ENCODE data around the gene EHD4. TPM values are rescaled to one million over a fixed set of nuclear protein-coding genes. Genes with fewer than 3 reads are reported as not detected.

The EHD4 gene
- total RNA-seq, 1 donor from 2014 or later: 42.2 TPM

DNA sequence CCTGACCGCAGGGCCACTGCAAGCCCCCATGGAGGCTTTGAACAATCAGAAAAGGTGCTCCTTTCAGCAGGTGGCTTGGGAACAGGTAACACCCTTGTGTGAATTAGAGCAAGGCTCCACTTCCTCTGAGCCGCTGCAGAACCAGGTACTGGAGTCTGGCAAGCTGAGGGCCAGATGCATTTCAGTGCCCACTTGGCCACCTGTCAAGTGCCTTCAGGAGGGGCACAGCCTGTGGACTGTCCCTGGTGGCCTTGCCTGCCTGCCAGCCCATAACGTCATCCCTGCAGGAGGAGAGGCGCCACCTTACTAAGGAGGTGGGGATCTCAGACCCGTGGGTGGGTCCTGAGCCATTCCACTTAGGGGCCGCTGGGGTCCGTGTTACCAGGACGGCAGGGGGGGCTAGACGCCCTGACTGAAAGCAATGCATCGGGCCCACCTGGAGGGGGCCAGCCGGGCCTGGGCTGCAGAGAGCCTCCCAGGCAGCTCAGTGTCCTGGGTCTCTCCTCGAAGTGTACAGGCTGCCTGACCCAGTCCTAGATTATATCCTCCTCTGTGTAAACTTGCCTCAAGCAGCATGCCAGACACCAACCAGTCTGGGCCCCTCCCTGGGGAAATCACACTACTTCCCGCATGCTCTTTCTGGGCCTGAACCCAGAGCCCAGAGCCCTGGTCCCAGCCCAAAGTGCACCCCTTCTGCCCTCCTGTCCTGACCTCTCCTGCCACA lies 94.6 kb downstream of the EHD4 start:
- intact Hi-C loops (cut with DNase I): no loop called here
- no peak for DNase-seq (ENCODE audit: low spot score)

DNA sequence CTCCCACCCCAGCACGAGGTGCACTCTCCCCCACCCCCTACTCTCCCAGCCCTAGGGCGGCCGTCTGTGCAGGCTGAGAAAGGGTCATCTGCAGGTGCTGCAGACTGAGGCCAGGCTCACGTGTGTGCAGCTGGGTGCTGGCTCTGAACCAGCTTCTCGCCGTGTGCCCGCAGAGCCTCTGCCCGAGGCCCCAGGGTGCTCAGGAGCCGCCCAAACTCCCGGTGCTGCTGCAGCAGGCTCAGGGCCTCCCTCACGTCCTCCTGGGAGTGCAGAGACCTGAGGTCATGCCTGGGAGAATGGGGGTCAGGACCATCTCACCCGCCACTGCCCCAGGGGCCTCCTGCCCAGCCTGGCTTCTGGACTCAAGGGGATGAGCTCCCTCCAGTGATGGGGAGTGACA lies 95.7 kb downstream of the EHD4 start:
- no peak for DNase-seq (ENCODE audit: low spot score)
- intact Hi-C loops (cut with DNase I): no loop called here

DNA sequence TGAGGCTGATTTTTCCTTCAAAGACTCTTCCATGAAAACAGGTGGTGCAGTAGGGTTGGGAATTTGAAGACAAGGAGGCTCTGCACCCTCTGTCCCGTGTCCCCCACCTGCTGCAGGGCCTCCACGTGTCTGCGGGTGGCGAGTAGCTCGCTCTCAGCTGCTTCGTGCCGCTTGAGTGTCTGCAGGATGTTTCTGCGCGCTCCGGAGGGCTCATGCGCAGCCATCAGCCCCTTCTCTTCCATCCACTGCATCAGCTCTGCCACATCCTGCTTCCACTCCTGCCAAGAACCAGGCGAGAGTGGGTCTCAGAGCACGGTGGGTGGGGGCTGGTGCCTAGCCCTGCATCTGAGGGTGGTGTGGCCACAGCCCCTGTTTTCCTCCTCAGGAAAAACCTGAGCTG lies 96.3 kb downstream of the EHD4 start:
- intact Hi-C loops (cut with DNase I): no loop called here
- DNase-seq (ENCODE audit: low spot score): no peak

DNA sequence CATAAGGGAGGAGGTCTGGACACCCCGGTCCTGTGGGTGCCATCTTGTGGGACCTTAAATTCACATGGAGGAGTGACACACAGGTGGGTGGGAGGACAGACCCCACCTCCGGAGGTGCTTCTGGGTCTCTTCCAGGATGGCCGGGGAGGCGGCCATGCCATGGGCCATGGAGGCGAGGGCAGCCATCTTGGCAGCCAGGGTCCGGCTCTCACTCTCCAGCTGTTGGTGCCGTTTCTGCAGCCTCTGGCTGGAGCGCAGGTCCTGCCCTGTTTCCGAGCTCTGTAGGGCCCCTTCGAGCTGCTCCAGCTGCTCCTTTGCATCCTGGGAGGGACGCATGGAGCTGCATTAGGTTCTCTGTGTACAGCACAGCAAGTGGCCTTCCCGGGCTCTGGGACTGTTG lies 97.6 kb downstream of the EHD4 start:
- DNase-seq (ENCODE audit: low spot score): no peak
- intact Hi-C loops (cut with DNase I): no loop called here

DNA sequence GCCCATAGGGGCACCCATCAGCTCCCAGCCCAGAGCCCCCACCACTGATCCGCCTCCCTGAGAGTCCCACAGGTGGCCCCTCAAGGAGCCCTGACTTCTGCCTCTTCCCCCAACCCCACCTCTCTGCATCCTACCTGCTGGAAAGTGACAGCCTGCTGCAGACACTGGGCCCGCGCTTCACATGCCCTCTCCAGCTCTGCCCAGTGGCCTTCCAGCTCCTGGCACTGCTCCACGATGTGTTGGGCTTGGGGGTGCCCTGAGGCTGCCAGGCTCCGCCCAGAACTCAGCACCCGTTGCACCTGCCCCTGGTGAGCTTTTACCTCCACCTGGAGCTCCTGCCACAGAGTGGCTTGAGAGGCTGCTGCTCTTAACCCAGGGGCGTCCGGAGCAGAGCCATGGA lies 98.6 kb downstream of the EHD4 start:
- intact Hi-C loops (cut with DNase I): no loop called here
- DNase-seq (ENCODE audit: low spot score): no peak

DNA sequence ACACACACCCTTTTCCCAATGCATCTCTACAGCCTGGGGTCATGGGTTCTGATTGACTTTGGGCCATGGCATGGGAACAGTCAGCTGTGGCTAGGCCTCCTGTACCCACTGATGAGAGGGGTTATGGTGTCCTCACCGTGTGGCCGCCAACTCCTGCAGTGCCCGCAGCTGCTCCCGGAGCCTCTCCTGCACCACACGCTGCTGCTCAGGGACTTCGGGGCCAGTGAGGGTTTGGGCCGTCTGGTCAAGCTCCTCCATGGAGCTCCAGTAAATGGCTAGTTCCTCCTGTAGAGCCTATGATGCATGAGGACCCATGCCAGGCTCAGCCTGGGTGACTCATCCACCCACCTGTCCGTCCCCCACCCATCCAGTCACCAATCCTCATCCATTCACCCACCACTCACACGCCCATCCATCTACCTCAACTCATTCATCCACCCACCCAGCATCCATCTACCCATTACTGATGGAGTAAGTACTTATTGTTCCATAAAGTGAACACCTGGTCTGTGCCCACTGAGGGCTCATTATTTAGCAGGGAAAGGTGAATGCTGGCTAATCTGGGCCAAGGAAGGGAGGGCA lies 100.1 kb downstream of the EHD4 start:
- no peak for DNase-seq (ENCODE audit: low spot score)
- intact Hi-C loops (cut with DNase I): no loop called here

DNA sequence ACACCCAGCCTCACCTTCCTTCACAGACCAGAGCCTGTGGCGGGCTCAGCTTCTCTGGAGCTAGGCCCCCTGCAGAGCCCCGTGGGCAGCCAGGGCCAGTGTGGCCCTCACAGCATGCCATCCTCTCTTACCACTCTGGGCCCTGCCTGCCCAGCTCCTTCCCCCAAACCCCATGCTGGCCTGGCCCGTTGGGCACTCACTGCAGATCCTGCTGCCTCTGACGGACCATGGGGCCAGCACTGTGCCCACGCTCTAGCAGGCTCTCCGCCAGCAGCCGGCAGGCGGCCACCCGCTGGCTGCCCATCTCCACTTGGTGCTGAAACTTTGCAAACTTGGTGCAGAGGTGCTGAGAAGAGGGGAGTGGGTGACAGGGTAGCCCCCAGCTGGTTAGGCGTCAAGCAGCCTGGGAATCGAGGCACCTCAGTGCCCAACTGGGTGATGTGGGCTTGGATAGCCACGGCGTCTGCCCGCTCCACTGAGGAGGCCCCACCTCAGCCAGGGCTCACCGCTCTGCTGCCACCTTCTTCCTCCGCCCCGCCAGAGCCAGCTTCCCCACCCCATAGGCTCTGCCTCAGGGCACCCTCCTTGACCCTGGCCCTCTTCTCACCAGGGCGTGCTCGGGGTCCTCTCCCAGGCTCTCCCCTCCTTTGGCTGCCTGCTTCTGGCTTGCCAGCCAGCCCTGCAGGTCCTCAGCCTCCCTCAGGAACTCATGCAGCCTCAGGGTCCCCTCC lies 101.0 kb downstream of the EHD4 start:
- intact Hi-C loops (cut with DNase I): no loop called here

DNA sequence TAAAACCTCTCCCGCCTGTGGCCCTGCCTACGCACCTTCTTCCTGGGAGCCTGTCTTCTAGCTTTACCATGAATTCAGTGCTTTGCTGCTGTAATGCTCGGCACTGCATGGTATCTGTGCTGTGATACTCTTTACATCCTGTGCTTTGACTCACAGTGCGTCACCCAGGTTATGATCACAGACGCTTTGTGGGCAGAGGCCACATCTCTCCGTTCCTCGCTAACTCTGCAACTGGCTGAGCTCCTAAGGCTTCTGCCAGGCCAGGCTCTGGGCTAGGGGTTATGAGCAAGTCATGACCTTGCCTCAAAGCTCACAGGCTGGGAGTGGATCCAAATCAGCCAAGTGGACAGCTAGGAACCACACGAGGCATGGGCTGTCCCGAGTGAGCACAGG lies 101.7 kb downstream of the EHD4 start:
- intact Hi-C loops (cut with DNase I): no loop called here
- no peak for DNase-seq (ENCODE audit: low spot score)

More for the DNA sequence above, 101.0 kb downstream of the EHD4 start:
- DNase-seq (ENCODE audit: low spot score): no peak

DNA sequence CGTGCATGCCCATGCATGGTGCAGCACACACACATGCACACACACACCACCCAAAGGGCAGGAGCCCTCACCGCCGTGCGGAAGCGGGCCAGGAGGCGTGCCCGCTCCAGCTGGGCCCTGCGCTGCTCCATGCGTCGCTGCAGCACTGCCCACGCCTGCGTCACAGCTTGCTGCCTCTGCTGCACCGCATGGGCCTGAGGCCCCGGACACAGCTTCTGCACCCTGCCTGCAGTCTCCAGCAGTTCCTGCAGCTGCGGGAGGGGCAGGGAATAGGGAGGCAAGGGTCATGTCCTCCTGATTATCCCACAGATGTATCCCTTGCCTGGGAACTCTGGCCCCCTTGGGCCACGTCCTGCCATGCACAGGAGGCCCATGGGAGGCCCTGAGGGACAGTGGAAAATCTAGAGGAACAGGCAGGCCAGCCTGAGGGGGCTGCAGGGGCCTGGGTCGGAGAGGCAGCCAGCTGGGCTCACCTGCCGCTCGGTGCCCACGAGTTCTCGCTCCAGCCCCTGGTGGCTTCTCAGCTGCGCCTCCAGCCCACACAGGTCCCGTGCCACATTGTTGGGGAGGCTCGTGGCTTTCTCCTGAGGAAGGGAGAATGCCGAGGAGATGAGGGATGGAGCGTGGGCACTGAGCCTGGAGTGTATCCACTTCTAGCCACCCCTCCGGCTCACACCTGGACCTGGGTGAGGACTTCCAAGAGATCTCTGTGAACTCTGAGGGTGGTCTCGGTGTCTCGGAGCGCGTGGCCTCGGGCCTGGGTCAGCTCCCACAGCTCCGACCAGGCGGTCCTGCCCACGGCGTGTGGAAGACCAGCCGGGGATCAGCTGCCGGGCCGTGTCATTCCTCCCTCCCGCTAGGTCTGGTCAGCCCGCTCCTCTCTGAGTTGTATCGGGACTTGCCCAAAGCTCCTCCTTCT lies 102.3 kb downstream of the EHD4 start:
- intact Hi-C loops (cut with DNase I): no loop called here
- no peak for DNase-seq (ENCODE audit: low spot score)

DNA sequence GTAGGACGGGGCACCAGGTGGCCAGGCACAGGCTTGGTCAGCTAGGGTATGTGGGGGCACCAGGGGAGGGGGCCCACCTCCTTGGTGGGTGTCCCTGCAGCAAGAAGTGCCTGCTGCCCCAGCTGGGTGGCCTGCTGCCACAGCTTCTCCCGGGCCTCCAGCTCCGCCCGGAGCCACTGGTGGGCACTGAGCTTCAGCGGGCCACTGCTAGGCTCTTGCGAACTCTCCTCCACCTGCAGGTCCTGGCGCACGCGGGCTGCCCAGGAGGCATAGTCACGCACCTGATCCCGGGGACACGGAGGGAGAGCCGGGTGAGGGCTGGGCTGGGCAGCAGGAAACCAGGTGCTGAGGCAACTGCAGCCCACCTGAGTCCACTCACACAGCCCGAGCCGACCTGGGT lies 104.0 kb downstream of the EHD4 start:
- intact Hi-C loops (cut with DNase I): no loop called here
- DNase-seq (ENCODE audit: low spot score): no peak

DNA sequence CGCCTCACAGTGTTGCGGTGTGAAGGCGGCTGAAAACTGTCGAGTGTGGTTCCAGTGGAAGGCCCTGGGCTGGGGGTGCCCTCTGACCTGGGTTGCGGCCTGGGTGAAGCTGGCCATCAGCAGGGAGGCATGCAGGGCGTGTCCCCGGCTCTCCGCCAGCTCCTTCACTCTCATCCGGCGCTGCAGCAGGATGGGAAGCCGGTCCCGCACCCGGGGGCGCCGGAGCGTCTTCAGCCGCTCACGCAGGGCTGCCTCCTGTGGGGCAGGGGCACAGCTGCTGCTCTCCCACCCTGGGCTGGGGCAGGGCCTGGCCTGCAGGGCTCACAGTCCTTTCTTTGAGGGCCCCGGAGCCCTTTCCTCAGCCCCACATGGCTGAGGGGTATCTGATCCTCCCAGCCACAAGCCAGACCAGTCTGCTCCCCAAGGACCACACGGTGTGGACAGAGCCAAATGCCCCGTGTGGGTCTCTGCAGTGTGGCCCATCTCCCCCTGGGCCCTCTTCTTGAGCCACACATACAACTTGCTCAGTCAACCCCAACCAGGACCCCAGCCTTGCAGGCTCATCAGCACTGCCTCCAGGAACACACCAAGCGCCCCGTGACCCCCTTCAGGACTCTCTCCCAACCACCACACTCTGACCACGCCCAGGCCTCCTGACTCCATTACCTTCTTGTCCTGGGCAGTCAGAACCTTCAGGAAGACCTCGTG lies 105.3 kb downstream of the EHD4 start:
- DNase-seq (ENCODE audit: low spot score): no peak
- intact Hi-C loops (cut with DNase I): no loop called here

DNA sequence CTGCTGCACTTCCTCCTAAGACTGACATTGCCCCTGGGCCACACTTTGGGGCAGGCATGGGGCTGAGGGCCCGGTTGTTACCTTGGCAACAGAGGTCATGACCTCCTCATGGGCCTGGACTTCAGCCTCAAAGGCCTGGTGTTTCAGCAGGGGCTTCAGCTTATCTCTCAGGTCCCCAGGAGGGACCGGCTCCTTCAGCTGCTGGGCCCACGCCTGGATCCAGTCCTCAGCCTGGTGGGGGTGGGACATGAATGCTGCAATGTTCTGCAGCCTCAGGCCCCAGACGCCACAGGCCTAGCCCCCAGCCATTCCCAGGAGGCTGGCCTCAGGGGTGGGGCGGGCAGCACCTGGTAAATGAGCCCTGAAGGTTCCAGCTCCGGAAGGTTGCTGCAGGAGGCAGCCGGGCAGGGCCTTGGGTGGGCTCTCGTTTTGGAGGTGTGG lies 106.1 kb downstream of the EHD4 start:
- no peak for DNase-seq (ENCODE audit: low spot score)
- intact Hi-C loops (cut with DNase I): no loop called here

DNA sequence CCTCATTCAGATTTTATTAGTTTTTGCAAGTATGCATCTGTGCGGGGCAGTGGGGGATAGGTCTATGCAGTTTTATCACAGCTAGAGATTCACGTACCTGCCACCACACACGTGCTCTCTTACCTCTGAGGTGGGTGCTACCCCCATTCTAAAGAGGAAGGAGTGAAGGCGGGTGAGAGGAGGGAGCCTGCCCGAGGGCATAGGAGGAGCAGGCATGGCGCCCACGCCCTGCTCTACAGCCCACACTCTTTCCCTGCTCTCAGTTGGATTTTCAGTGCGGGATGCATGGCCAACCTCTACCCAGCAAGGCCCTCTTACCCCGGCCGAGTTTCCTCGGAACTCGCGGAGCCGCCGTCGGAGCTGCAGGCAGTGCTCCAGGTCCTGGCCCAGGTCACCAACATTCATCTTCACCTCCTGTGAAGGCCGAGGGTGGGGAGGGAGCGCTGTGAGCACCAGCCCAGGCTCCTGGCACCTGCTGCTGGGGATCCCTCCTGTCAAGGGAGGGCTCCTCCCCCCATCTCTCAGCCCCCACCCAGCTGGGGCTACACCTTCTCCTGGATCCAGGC lies 106.8 kb downstream of the EHD4 start:
- DNase-seq (ENCODE audit: low spot score): no peak
- intact Hi-C loops (cut with DNase I): no loop called here

DNA sequence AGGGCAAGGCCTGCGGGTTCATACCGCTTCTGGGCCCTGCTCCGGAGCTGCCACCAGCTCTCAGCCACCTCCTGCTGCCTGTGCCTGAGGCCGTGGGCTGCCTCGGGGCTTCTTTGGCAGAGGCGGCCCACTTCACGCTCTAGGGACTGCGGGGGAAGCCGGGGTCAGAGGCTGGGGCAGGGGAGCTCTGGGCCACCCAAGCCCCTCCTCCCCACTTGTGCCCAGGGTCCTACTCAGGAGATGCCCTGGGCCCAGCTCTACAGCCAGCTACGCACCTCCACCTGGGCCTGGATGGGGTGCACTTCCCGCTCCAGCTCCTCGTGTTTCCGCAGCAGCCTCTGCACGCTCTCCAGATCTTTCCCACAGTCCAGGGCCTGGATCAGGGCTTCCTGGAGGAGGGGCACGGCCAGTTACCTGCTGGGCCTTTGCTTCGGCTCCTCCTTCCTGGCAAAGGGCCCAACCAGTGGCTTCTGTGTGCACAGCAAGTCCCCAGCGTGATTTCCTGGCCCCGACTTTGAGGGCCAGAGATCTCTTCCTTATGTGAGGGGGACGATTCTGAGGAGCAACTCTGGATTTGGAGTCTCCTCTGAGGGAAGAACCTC lies 109.7 kb downstream of the EHD4 start:
- intact Hi-C loops (cut with DNase I): no loop called here
- DNase-seq (ENCODE audit: low spot score): no peak

DNA sequence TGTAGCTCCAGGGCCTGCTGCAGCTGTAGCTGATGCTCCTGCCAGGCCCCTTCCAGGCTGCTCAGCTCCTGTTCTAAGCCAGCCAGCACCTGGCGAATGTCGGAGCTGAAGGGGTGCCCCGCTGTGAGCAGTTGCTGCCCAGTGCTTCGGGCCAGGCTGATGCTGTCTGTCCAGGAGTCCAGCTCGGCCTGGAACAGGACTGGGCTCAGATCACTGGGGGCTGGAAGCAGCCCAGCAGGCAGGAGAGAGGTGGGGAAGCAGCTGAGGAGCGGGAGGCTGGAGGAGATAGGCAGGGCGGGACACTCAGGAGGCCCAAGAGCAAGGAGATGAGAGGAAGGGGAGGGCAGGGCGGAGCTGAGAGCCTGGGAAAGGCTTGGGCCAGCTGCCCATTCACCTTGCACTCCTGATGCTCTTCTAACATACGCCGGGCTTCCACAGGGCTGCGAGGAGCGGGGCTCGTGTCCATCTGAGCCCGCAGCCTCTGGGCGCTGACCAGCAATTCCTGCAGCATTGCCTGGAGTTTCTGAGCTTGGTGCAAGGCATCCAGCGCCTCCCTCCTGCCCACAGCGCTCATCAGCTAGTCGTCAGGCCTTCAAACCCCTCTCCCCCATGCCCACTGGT lies 110.5 kb downstream of the EHD4 start:
- intact Hi-C loops (cut with DNase I): no loop called here
- DNase-seq (ENCODE audit: low spot score): no peak

DNA sequence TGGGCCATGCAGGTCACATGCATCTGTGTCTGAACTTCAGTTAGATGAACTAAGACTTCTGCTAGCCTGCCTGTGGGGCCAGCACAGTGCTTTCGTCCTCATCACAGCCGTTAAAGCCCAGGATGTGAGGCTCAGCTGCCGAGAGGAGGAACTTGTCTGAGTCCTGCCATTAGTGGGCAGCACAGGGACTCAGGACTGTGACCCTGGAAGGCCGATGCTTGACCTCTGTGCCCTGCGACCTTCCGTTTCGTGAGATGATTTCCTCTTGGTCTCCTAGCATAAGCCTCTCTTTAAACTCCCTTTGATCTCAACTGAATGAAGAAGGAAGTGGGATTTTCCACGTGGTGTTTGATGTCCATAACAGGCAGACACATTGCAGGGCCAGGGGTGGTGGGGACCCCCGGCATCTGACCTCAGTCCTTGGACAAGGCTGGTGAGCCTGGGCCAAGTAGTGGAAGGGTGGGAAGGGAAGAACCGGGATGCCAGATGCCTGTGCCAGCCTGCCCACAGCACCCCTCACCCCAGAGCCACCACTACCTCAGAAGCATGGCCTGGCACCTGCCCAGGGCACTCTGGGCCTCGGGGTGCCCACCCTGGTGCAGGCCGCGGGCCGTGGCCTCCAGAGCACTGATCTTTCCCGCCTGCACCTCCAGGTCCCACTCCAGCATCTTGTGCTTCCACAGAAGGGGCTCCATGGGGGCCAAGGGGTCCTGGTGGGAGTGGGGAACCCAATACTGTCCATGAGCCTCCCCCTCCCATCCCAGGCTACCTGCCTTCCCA lies 112.1 kb downstream of the EHD4 start:
- intact Hi-C loops (cut with DNase I): no loop called here
- DNase-seq (ENCODE audit: low spot score): no peak

DNA sequence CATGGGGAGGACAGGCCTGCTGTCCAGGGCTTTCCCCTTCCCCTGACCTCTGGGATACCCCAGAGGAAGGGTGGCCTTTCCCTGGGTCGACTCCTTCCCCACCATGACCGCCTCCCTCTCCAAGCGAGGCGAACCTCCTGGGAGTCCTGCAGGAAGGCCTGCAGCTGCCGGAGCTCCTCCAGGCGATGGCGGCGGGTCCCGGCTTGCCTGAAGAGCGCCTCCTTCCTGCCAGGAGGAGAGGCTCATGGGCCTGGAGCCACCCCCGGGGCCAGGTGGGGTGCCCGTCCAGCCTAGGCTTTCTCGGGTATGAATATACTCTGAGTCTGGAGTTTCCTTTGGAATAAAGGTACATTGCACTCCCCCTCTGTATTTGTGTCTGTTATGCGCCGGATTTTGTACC lies 113.6 kb downstream of the EHD4 start:
- DNase-seq (ENCODE audit: low spot score): no peak
- intact Hi-C loops (cut with DNase I): no loop called here

DNA sequence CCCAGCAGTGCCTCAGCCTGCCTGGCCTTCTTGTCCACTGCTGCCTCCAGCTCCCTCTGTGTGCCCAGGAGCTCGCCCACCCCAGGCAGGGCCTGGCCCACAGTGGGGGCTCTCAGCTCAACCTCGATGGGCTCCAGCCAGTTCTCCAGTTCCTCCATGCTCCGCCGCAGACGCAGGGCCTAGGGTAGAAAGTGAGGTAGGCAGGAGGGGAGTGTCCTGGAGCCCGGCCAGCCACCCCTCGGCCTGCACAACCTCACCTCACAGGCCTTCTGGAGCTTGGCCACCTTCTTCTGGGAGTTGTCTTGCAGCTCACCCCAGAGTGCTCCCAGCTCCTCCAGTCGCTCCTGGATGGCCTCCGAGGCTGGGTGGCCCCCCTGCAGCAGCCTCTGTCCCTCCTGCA lies 115.0 kb downstream of the EHD4 start:
- intact Hi-C loops (cut with DNase I): no loop called here
- no peak for DNase-seq (ENCODE audit: low spot score)

Data from cardiac septum (tissue), 1 donor.